Spleen (tissue), 11 donors: ENCODE data around the gene MAST4. TPM values are rescaled to one million over a fixed set of nuclear protein-coding genes. Genes with fewer than 3 reads are reported as not detected.

ENCODE experiments used
- DNase-seq: peaks from one replicate; pipeline ENCODE4 v3.0.0-alpha.2; 2020
- H3K27ac ChIP-seq, 8 donors: fragments of 200-600 bp; sonication (generic) in 7 of 8; 1 replicate in 4 of 8; 2 replicates in 4 of 8; pipeline versions ENCODE4 v1.5.0 to v1.8.0; 2016 to 2021; ENCODE audit warnings: inconsistent platforms in 4 of 8, mild to moderate bottlenecking in 4 of 8, moderate library complexity in 1 of 8
- H3K27me3 ChIP-seq, 7 donors: fragments of 200-600 bp; sonication (generic) in 6 of 7; replicated peaks in 1 of 7; 1 replicate in 4 of 7; 2 replicates in 3 of 7; pipeline versions ENCODE4 v1.5.0 to v1.8.0; 2016 to 2021; ENCODE audit warnings: inconsistent platforms in 3 of 7, mild to moderate bottlenecking in 1 of 7
- H3K36me3 ChIP-seq, 6 donors: fragments of 200-600 bp; sonication (generic) in 5 of 6; 1 replicate in 4 of 6; 2 replicates in 2 of 6; pipeline versions ENCODE4 v1.5.0 to v1.8.0; 2016 to 2021; ENCODE audit warnings: inconsistent platforms in 2 of 6
- H3K4me1 ChIP-seq, 6 donors: fragments of 200-600 bp; sonication (generic) in 5 of 6; 1 replicate in 3 of 6; 2 replicates in 3 of 6; pipeline versions ENCODE4 v1.5.0 to v1.8.0; 2016 to 2021; ENCODE audit warnings: inconsistent platforms in 3 of 6
- H3K4me3 ChIP-seq, 8 donors: fragments of 200-600 bp; sonication (generic) in 7 of 8; 1 replicate in 4 of 8; 2 replicates in 4 of 8; pipeline versions ENCODE4 v1.5.0 to v1.8.0; 2016 to 2021; ENCODE audit warnings: inconsistent platforms in 4 of 8, mild to moderate bottlenecking in 4 of 8, moderate library complexity in 2 of 8
- H3K9me3 ChIP-seq, 8 donors: fragments of 200-600 bp; sonication (generic) in 7 of 8; 1 replicate in 4 of 8; 2 replicates in 4 of 8; pipeline versions ENCODE4 v1.5.0 to v1.8.0; 2016 to 2021; ENCODE audit warnings: inconsistent platforms in 4 of 8
- CTCF ChIP-seq, 11 experiments: fragments of 200-600 bp in 7 of 11; fragments of 450-650 bp in 4 of 11; sonication (generic) in 4 of 11; IDR thresholded peaks in 8 of 11; conservative IDR thresholded peaks in 3 of 11; 1 replicate in 7 of 11; 2 replicates in 4 of 11; pipeline versions ENCODE4 v1.4.0 to v1.8.0; 2016 to 2021; ENCODE audit warnings: antibody characterized with exemption in 11 of 11, inconsistent platforms in 4 of 11, mild to moderate bottlenecking in 1 of 11
- POLR2A ChIP-seq, 3 donors: fragments of 450-650 bp; IDR thresholded peaks; one replicate each; pipeline ENCODE4 v1.5.1; 2017; ENCODE audit warnings: antibody characterized with exemption in 3 of 3, mild to moderate bottlenecking in 1 of 3
- POLR2AphosphoS5 ChIP-seq, 3 donors: sonication (generic); formaldehyde crosslinking; IDR thresholded peaks; one replicate each; pipeline ENCODE4 v1.5.1; 2017; ENCODE audit warnings: antibody characterized with exemption in 3 of 3
- WGBS, 5 donors: extraction: QIAGEN DNeasy Blood & Tissue Kit in 3 of 5; methylation state at CpG; one replicate each; pipeline versions ENCODE4 v1.1.5 to v1.1.7; 2013 to 2018; 5-methylcytosine and 5-hydroxymethylcytosine counted together
- intact Hi-C: fragments of 100-400 bp; cut with DNase I; formaldehyde crosslinking; loops from one replicate; pipeline ENCODE4 v1.15.0; 2023; ENCODE audit warnings: low total_unique reads
- polyA plus RNA-seq, 3 donors: library from polyadenylated mRNA; stranded (reverse); fragments of 200-250 nt; gene quantifications; one replicate each; pipeline ENCODE4 v1.2.1, GENCODE V29; 2013
- total RNA-seq, 7 donors: library from RNA; depleted of rRNA in 3 of 7; stranded (reverse); fragments of >200 nt in 3 of 7; fragmentation: NEBNext Ultra II Directional in 4 of 7; extraction: Animal tissue kit (Norgen Biotek cat#: 25700) in 4 of 7; gene quantifications; one replicate each; pipeline versions ENCODE4 v1.1.0 to v1.2.1, GENCODE V29; 2016 to 2021
- donor health status: healthy with polysubstance abuse.
- donor health status: DM: no; HTN: no; CAD: no; lungs with moderate emphysema.
- donor health status: DM: no; HTN: no; CAD: no.
- donor health status: Bipolar disorder and iron deficiency.
- donor health status: healthy.
- donor health status: DM: no; HTN: no; CAD: no.
- donor health status: DM: yes; HTN: yes; CAD: no.

The MAST4 gene
- total and polyA plus RNA-seq, 10 donors = 2.5 to 43.7 (median 25.4) TPM

GRCh38 chr5:66718374-66719002 lies 122.3 kb downstream of the MAST4 start:
- H3K27ac ChIP-seq = peak overlapping the region in 1 of 8 donors; percentile 32
- no peak for DNase-seq
- no peaks in the 10 kb centered on the region for H3K36me3 ChIP-seq
- H3K9me3 ChIP-seq = no peaks in the 10 kb centered on the region
- peaks cover 0 to 10% (median 3%) of the 10 kb centered on the region in 6 donors for H3K4me1 ChIP-seq
- H3K4me3 ChIP-seq = no peak overlapping the region
- WGBS, 5 donors = 43 to 60% (median 48%) methylated on average over 7 of the region's 7 CpGs
- H3K27me3 ChIP-seq = peaks cover 0 to 13% (median 0%) of the 10 kb centered on the region in 7 donors
- intact Hi-C loops = no loop called here
- no peak for TF ChIP-seq CTCF (IDR thresholded peaks at IDR 0.05 in 8 of 11, conservative IDR thresholded peaks at IDR 0.05 in 3 of 11)
- no peak for TF ChIP-seq POLR2AphosphoS5 (IDR thresholded peaks at IDR 0.05)
- no peak for TF ChIP-seq POLR2A (IDR thresholded peaks at IDR 0.05)

DNA sequence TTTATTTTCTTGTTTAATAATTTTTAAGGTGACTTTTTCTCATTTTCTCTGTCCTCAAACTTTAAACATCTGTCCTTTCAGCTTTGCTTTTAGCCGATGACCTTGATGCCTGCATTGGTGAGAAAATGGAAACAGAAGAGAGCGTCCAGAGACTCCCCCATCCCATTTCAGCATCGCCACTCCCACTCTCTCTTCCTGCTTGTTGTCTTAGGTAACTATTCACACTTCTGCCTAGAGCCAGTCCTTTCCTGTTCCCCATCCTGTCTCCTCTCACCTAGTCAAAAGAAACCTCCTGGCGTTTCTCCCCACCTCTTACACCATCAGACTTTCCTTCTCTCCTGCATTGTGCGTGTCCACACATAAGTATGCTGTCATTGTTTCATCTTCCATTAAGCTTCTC lies 124.6 kb downstream of the MAST4 start:
- intact Hi-C loops = no loop called here
- Histone ChIP-seq H3K27ac (no peak overlapping the region), H3K27me3 (peaks cover 0 to 16% (median 0%) of the 10 kb centered on the region in 7 donors), H3K4me1 (peaks cover 0 to 10% (median 3%) of the 10 kb centered on the region in 6 donors), H3K36me3 (no peaks in the 10 kb centered on the region), H3K9me3 (no peaks in the 10 kb centered on the region), H3K4me3 (no peak overlapping the region)
- 45 to 75% (median 64%) methylated on average over 5 of the region's 5 CpGs for WGBS, 5 donors
- TF ChIP-seq CTCF (IDR thresholded peaks at IDR 0.05 in 8 of 11, conservative IDR thresholded peaks at IDR 0.05 in 3 of 11) (no peak), POLR2A (IDR thresholded peaks at IDR 0.05) (no peak), POLR2AphosphoS5 (IDR thresholded peaks at IDR 0.05) (no peak)
- DNase-seq = no peak

- Histone ChIP-seq H3K4me1 (peaks cover 0 to 10% (median 3%) of the 10 kb centered on the region in 6 donors), H3K9me3 (no peaks in the 10 kb centered on the region), H3K27me3 (peaks cover 0 to 16% (median 0%) of the 10 kb centered on the region in 7 donors), H3K27ac (no peak overlapping the region), H3K36me3 (no peaks in the 10 kb centered on the region), H3K4me3 (no peak overlapping the region)
- intact Hi-C loops = no loop called here
- WGBS, 5 donors = 35 to 81% (median 48%) methylated on average over 4 of the region's 4 CpGs
- TF ChIP-seq POLR2A (IDR thresholded peaks at IDR 0.05) (no peak), POLR2AphosphoS5 (IDR thresholded peaks at IDR 0.05) (no peak), CTCF (IDR thresholded peaks at IDR 0.05 in 8 of 11, conservative IDR thresholded peaks at IDR 0.05 in 3 of 11) (no peak)
- DNase-seq = no peak
Observed at GRCh38 chr5:66722686-66723085, 126.5 kb downstream of the MAST4 start.

- no peak for TF ChIP-seq POLR2AphosphoS5 (IDR thresholded peaks at IDR 0.05)
- no peak for TF ChIP-seq CTCF (IDR thresholded peaks at IDR 0.05 in 8 of 11, conservative IDR thresholded peaks at IDR 0.05 in 3 of 11)
- TF ChIP-seq POLR2A (IDR thresholded peaks at IDR 0.05) = no peak
- WGBS, 5 donors = 75 to 96% (median 85%) methylated on average over 2 of the region's 2 CpGs
- Histone ChIP-seq H3K4me3 (no peak overlapping the region), H3K36me3 (no peaks in the 10 kb centered on the region), H3K27me3 (peaks cover 0 to 16% (median 0%) of the 10 kb centered on the region in 7 donors), H3K4me1 (peaks cover 0 to 8% (median 0%) of the 10 kb centered on the region in 6 donors), H3K27ac (no peak overlapping the region), H3K9me3 (no peaks in the 10 kb centered on the region)
- intact Hi-C loops = no loop called here
- DNase-seq = no peak
Observed at GRCh38 chr5:66724349-66725139, 128.4 kb downstream of the MAST4 start.
